Tibial nerve (tissue), 4 donors: ENCODE measurements around the gene ARMH1.

ENCODE experiments used
- EP300 ChIP-seq, 2 donors: sonication (generic); formaldehyde crosslinking; IDR thresholded peaks; one replicate each; pipeline ENCODE4 v1.6.1; 2017; ENCODE audit warnings: antibody characterized with exemption in 2 of 2, mild to moderate bottlenecking in 1 of 2
- POLR2A ChIP-seq, 2 donors: fragments of 450-650 bp; IDR thresholded peaks; one replicate each; pipeline ENCODE4 v1.6.1; 2017; ENCODE audit warnings: antibody characterized with exemption in 2 of 2, mild to moderate bottlenecking in 2 of 2, moderate library complexity in 2 of 2
- TF ChIP-seq, protein P1 (sequence below), 5 experiments: fragments of 200-600 bp in 3 of 5; fragments of 450-650 bp in 2 of 5; sonication (generic) in 3 of 5; IDR thresholded peaks; one replicate each; pipeline ENCODE4 v1.5.1; 2016 to 2019; ENCODE audit warnings: antibody characterized with exemption in 5 of 5, mild to moderate bottlenecking in 3 of 5, moderate library complexity in 2 of 5

DNA sequence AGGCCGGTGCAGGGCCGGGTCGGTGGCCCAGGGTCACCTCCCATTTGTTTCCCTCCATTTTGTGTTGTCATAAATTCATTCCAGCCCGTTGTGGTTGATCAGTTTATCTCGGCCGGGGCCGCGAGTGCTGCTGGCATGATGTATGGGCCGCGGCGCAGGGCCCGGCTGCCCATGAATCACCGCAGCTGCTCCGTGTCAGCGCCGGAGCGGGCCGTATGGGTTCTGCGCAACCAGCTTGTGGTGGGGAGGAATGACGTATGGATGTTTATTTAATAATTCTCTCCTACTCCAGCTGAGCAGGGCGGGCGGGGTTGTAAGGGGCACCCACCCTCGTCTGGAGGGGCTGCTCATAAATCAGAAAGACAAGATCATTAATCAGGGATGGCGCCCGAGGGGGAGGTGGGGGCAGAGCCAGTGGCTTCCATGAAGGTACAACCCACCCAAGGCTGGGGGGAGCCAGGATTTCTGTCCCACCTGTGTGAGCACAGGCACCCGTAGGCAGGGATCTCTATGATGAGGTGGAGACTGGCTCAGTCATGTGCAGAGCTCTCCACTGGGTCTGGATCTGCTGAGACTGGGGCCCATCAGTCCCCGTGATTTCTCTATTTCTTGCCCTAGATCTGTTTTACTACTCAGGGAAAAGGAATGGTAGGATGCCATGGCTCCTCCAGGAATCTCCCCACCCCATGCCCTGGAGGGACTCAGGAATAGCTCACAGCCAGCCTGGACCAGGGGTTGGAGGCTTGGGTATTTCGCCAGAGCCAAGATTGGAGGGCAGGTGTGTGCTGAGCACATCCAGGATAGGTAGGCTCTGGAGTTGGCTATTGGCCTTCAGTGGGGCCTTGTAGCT lies 28.0 kb upstream of the ARMH1 start:
- TF ChIP-seq, protein P1, sequence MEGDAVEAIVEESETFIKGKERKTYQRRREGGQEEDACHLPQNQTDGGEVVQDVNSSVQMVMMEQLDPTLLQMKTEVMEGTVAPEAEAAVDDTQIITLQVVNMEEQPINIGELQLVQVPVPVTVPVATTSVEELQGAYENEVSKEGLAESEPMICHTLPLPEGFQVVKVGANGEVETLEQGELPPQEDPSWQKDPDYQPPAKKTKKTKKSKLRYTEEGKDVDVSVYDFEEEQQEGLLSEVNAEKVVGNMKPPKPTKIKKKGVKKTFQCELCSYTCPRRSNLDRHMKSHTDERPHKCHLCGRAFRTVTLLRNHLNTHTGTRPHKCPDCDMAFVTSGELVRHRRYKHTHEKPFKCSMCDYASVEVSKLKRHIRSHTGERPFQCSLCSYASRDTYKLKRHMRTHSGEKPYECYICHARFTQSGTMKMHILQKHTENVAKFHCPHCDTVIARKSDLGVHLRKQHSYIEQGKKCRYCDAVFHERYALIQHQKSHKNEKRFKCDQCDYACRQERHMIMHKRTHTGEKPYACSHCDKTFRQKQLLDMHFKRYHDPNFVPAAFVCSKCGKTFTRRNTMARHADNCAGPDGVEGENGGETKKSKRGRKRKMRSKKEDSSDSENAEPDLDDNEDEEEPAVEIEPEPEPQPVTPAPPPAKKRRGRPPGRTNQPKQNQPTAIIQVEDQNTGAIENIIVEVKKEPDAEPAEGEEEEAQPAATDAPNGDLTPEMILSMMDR (IDR thresholded peaks at IDR 0.05): no peak
- no peak for TF ChIP-seq POLR2A (IDR thresholded peaks at IDR 0.05)
- TF ChIP-seq EP300 (IDR thresholded peaks at IDR 0.05): no peak
